DND-41 (cell line): ENCODE results near the gene FGF9.

ENCODE experiments used
- CTCF ChIP-seq: IDR thresholded peaks from 2 replicates; pipeline ENCODE4 v1.5.1; 2012; ENCODE audit warnings: borderline replicate concordance, low read length, moderate library complexity, mild to moderate bottlenecking; ENCODE audit not compliant: poor library complexity, severe bottlenecking; ENCODE audit errors: extremely low read depth
- EZH2 ChIP-seq: IDR thresholded peaks from 3 replicates; pipeline ENCODE4 v1.6.1; 2012; ENCODE audit warnings: borderline replicate concordance, low read depth, mild to moderate bottlenecking, moderate library complexity, low read length, inconsistent platforms; ENCODE audit not compliant: severe bottlenecking

DNA sequence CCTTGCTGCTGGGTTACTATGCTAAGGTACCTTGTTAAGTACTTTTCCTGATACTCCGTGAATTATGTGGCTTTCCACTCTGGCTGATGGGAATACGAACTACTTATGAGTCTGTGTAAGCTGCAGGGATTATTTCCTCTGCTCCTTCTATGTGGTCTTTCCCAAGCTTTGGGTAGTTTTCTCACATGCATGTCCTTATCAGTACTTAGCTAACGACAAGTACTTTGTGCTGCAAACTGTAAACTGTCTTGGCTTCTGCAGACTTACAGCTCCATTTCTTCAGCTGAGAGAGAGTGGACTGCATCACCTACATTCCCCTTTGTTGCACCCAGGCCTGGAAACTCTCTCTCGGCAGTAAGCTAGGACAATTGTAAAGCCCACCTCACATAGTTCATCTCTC lies 76.6 kb downstream of the FGF9 start:
- TF ChIP-seq CTCF (no peak), EZH2 (no peak)
